ENCODE measurements around the gene WIPF1. TPM values are rescaled to one million over a fixed set of nuclear protein-coding genes. Genes with fewer than 3 reads are reported as not detected.

WIPF1 gene
- polyA plus RNA-seq, 1 donor (not counting 4 experiments of a cell fraction or from before 2014, with no cell fraction given) = 0.16 TPM

DNA sequence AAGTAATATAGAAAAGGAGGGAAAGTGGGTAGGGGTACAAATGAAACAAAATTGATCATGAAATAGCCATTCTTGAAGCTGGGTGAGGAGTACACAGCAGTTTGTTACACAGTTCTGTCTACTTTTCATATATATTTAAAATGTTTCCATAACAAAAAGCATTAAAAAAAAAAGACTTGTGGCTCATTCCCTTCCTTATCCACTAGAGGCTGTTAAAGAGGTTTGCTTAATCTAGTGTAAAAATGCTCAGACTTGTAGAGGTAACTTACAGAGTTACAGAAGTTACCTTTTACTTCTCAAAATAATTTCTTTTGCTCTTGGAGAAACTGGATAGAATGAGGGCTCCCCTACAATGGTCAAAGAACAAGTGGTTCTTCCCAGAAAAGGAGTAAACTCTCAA, 8.1 kb upstream of the WIPF1 start:
- H3K27me3 ChIP-seq (ENCODE audit: control insufficient read depth, extremely low read depth, insufficient read depth, low read length) = no peaks in the 10 kb centered on the region
- no peak for DNase-seq (ENCODE audit: low read depth, low spot score)
- H3K79me2 ChIP-seq (ENCODE audit: control insufficient read depth, insufficient read depth, low read length) = no peaks in the 10 kb centered on the region
- H4K20me1 ChIP-seq (ENCODE audit: control insufficient read depth, extremely low read depth, insufficient read depth, low read length) = no peaks in the 10 kb centered on the region
- no peak overlapping the region for H2AFZ ChIP-seq (ENCODE audit: control insufficient read depth, low read length)
- no peaks in the 10 kb centered on the region for H3K4me1 ChIP-seq (ENCODE audit: control insufficient read depth, extremely low read depth, insufficient read depth, low read length)
- H3K9me3 ChIP-seq (ENCODE audit: control insufficient read depth, low read depth, low read length) = no peaks in the 10 kb centered on the region
- H3K27ac ChIP-seq (ENCODE audit: control insufficient read depth, insufficient read depth, low read length) = no peak overlapping the region
- no peak for TF ChIP-seq EZH2 (IDR thresholded peaks at IDR 0.05; ENCODE audit: low read length)
- TF ChIP-seq, protein P1, sequence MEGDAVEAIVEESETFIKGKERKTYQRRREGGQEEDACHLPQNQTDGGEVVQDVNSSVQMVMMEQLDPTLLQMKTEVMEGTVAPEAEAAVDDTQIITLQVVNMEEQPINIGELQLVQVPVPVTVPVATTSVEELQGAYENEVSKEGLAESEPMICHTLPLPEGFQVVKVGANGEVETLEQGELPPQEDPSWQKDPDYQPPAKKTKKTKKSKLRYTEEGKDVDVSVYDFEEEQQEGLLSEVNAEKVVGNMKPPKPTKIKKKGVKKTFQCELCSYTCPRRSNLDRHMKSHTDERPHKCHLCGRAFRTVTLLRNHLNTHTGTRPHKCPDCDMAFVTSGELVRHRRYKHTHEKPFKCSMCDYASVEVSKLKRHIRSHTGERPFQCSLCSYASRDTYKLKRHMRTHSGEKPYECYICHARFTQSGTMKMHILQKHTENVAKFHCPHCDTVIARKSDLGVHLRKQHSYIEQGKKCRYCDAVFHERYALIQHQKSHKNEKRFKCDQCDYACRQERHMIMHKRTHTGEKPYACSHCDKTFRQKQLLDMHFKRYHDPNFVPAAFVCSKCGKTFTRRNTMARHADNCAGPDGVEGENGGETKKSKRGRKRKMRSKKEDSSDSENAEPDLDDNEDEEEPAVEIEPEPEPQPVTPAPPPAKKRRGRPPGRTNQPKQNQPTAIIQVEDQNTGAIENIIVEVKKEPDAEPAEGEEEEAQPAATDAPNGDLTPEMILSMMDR (optimal IDR thresholded peaks at IDR 0.05 in 1 of 3, IDR thresholded peaks at IDR 0.05 in 1 of 3, conservative IDR thresholded peaks at IDR 0.05 in 1 of 3; ENCODE audit: extremely low read depth in 1 of 3, insufficient read depth in 2 of 3, low read length in 3 of 3) = peak in 2 of 3 experiments; percentile 24 to 31
- no peak overlapping the region for H3K4me2 ChIP-seq (ENCODE audit: control insufficient read depth, extremely low read depth, insufficient read depth, low read depth, low read length)
- H3K4me3 ChIP-seq (ENCODE audit: control insufficient read depth in 2 of 3, extremely low read depth in 1 of 3, insufficient read depth in 2 of 3, low read depth in 1 of 3, low read length in 3 of 3) = no peak overlapping the region
- FAIRE-seq = no peak
- H3K36me3 ChIP-seq (ENCODE audit: control insufficient read depth in 2 of 2, extremely low read depth in 1 of 2, insufficient read depth in 2 of 2, low read length in 2 of 2) = no peaks in the 10 kb centered on the region
- H3K9ac ChIP-seq (ENCODE audit: control insufficient read depth, extremely low read depth, insufficient read depth, low read length) = no peak overlapping the region
- dilution Hi-C loops (cut with MboI; ENCODE audit: extremely low pct_ligation_motif_present, low sequenced_read_pairs) = no loop called here
- H3K9me1 ChIP-seq (ENCODE audit: control insufficient read depth, extremely low read depth, insufficient read depth, low read length) = no peaks in the 10 kb centered on the region

DNA sequence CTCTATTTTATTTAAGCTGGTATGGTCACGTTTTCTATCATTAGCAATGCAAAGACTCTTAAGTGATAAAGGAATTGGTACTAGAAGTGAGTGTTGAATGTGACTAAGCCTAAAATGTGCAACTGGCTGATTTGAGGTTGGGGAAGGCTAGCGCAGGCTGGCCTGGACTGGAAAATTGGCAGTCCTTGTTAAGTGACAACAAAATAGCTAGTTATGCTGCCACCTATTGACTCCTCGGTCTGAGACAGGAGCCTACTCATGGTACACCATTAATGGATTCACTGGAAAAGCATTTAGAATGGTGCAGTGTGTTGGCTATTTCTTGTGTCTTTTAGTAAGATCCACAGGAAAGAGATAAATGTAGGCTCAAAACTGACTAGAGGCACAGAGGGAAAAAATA, 5.7 kb upstream of the WIPF1 start:
- H3K4me1 ChIP-seq (ENCODE audit: control insufficient read depth, extremely low read depth, insufficient read depth, low read length) = no peaks in the 10 kb centered on the region
- no peaks in the 10 kb centered on the region for H3K36me3 ChIP-seq (ENCODE audit: control insufficient read depth in 2 of 2, extremely low read depth in 1 of 2, insufficient read depth in 2 of 2, low read length in 2 of 2)
- H3K79me2 ChIP-seq (ENCODE audit: control insufficient read depth, insufficient read depth, low read length) = no peaks in the 10 kb centered on the region
- DNase-seq (ENCODE audit: low read depth, low spot score) (no peak), FAIRE-seq (peak; percentile 86)
- TF ChIP-seq, protein P1 (optimal IDR thresholded peaks at IDR 0.05 in 1 of 3, IDR thresholded peaks at IDR 0.05 in 1 of 3, conservative IDR thresholded peaks at IDR 0.05 in 1 of 3; ENCODE audit: extremely low read depth in 1 of 3, insufficient read depth in 2 of 3, low read length in 3 of 3) = peak; percentile 47 to 75 (median 51)
- TF ChIP-seq EZH2 (IDR thresholded peaks at IDR 0.05; ENCODE audit: low read length) = no peak
- no peaks in the 10 kb centered on the region for H4K20me1 ChIP-seq (ENCODE audit: control insufficient read depth, extremely low read depth, insufficient read depth, low read length)
- dilution Hi-C loops (cut with MboI; ENCODE audit: extremely low pct_ligation_motif_present, low sequenced_read_pairs) = no loop called here
- no peaks in the 10 kb centered on the region for H3K9me3 ChIP-seq (ENCODE audit: control insufficient read depth, low read depth, low read length)
- H3K9ac ChIP-seq (ENCODE audit: control insufficient read depth, extremely low read depth, insufficient read depth, low read length) = no peak overlapping the region
- no peak overlapping the region for H2AFZ ChIP-seq (ENCODE audit: control insufficient read depth, low read length)
- H3K27me3 ChIP-seq (ENCODE audit: control insufficient read depth, extremely low read depth, insufficient read depth, low read length) = no peaks in the 10 kb centered on the region
- H3K9me1 ChIP-seq (ENCODE audit: control insufficient read depth, extremely low read depth, insufficient read depth, low read length) = no peaks in the 10 kb centered on the region
- H3K4me2 ChIP-seq (ENCODE audit: control insufficient read depth, extremely low read depth, insufficient read depth, low read depth, low read length) = no peak overlapping the region
- H3K4me3 ChIP-seq (ENCODE audit: control insufficient read depth in 2 of 3, extremely low read depth in 1 of 3, insufficient read depth in 2 of 3, low read depth in 1 of 3, low read length in 3 of 3) = no peak overlapping the region
- no peak overlapping the region for H3K27ac ChIP-seq (ENCODE audit: control insufficient read depth, insufficient read depth, low read length)

Measured in keratinocyte (primary cell).